ENCODE data around the gene RLN3. TPM values are rescaled to one million over a fixed set of nuclear protein-coding genes. Genes with fewer than 3 reads are reported as not detected.
A peak's percentile ranks its signal among the peaks of the same experiment; 100 is the strongest.

The RLN3 gene
- total and polyA plus RNA-seq, 9 donors, result not detected

GRCh38 chr19:14056069-14056666, 28.2 kb downstream of the RLN3 start:
- Histone ChIP-seq H3K4me3 (no peak overlapping the region), H3K27ac (no peak overlapping the region), H3K27me3 (no peaks in the 10 kb centered on the region), H3K9me3 (no peaks in the 10 kb centered on the region), H3K36me3 (no peaks in the 10 kb centered on the region), H3K4me1 (ENCODE audit: insufficient read depth) (peaks cover 4% of the 10 kb centered on the region)
- no peak for TF ChIP-seq EP300 (IDR thresholded peaks at IDR 0.05)
- no peak for TF ChIP-seq POLR2A (IDR thresholded peaks at IDR 0.05)
- TF ChIP-seq, protein P1, sequence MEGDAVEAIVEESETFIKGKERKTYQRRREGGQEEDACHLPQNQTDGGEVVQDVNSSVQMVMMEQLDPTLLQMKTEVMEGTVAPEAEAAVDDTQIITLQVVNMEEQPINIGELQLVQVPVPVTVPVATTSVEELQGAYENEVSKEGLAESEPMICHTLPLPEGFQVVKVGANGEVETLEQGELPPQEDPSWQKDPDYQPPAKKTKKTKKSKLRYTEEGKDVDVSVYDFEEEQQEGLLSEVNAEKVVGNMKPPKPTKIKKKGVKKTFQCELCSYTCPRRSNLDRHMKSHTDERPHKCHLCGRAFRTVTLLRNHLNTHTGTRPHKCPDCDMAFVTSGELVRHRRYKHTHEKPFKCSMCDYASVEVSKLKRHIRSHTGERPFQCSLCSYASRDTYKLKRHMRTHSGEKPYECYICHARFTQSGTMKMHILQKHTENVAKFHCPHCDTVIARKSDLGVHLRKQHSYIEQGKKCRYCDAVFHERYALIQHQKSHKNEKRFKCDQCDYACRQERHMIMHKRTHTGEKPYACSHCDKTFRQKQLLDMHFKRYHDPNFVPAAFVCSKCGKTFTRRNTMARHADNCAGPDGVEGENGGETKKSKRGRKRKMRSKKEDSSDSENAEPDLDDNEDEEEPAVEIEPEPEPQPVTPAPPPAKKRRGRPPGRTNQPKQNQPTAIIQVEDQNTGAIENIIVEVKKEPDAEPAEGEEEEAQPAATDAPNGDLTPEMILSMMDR (IDR thresholded peaks at IDR 0.05), result no peak
- intact Hi-C loops (cut with DNase I), result no loop called here
- WGBS, 3 donors, result 89 to 95% (median 90%) methylated on average over 10 of the region's 10 CpGs
- DNase-seq, result no peak

DNA sequence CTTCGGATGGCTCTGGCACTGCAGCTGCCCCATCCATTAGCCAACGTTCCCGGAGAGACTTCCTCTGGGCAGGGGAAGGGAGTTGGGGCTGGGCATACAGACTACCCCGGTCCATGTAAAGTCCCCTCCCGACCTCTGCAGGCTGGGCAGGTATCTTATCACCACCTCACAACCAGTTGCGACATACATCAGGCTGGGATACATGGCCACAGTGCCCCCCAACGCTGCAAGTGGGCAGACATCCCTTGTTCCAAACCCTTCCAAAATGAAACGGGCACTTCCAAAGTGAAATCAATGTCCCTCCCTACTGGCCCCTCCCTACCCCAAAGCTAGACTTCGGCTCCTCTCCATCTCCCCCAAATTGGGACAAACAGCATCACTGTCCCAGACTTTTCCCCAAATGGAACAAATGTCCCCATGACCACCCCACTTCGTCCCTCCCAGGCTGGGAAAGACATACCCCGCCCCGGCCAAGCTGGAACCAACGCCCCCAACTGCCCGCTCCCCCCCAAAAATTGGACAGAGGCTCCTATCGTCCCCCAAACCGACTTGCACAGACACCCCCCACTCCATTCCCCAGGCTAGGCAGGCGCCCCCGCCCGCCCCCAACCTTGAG, 28.9 kb downstream of the RLN3 start:
- WGBS, 3 donors, result 18 to 21% (median 20%) methylated on average over 19 of the region's 19 CpGs

DNA sequence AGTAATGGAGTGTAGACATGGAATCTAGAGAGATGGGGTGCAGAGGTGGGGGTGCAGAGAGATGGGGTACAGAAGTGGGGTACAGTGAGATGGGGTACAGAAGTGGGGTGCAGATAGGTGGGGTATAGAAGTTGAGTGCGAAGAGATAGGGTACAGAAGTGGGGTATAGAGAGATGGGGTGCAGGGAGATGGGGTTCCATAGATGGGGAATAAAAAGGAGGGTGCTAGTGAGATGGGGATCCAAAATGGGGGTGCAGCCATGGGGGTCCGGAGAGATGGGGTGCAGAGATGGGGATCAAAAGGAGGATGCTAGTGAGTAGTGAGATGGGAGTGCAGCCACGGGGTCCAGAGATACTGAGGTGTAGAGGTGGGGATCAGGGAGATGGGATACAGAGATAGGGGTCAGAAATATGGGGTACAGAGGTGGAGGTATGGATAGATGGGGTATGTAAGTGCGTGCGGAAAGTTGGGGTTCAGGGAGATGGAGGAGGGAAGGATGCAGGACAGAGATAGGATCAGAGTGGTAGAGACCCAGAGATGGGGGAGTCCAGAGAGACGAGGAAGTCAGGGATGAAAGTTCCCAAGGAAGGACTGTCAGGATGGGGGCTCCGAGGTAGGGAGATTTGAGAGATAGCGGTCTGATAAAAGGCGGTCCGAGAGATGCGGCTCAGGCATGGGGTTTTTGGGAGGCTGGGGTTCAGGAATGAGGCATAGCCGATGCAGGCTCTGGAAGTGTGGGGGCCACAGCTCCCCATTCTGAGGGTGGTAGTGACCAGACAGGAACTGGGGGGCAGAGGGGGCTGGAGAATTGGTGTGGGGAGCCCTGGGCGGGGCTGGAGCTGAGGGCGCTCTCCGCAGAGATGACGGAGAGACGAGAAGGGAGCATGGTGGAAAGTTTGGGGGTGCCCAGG, 30.5 kb downstream of the RLN3 start:
- no peak for DNase-seq
- intact Hi-C loops (cut with DNase I), result no loop called here
- Histone ChIP-seq H3K27me3 (no peaks in the 10 kb centered on the region), H3K27ac (no peak overlapping the region), H3K9me3 (no peaks in the 10 kb centered on the region), H3K36me3 (no peaks in the 10 kb centered on the region), H3K4me3 (no peak overlapping the region), H3K4me1 (ENCODE audit: insufficient read depth) (peaks cover 4% of the 10 kb centered on the region)
- TF ChIP-seq POLR2A (IDR thresholded peaks at IDR 0.05), result no peak
- TF ChIP-seq, protein P1 (IDR thresholded peaks at IDR 0.05), result no peak
- no peak for TF ChIP-seq EP300 (IDR thresholded peaks at IDR 0.05)
- WGBS, 3 donors, result 15 to 21% (median 21%) methylated on average over 17 of the region's 17 CpGs

More for the DNA sequence above, 28.9 kb downstream of the RLN3 start:
- DNase-seq, result no peak
- peaks cover 4% of the 10 kb centered on the region for H3K4me1 ChIP-seq (ENCODE audit: insufficient read depth)
- intact Hi-C loops (cut with DNase I), result no loop called here
- no peaks in the 10 kb centered on the region for H3K9me3 ChIP-seq
- TF ChIP-seq POLR2A (IDR thresholded peaks at IDR 0.05) (no peak), EP300 (IDR thresholded peaks at IDR 0.05) (no peak)
- TF ChIP-seq, protein P1 (IDR thresholded peaks at IDR 0.05), result no peak
- H3K36me3 ChIP-seq, result no peaks in the 10 kb centered on the region
- H3K27ac ChIP-seq, result no peak overlapping the region
- H3K27me3 ChIP-seq, result no peaks in the 10 kb centered on the region
- H3K4me3 ChIP-seq, result peak overlapping the region; percentile 33

GRCh38 chr19:14059093-14059480, 31.1 kb downstream of the RLN3 start:
- no peak overlapping the region for H3K4me3 ChIP-seq
- 12 to 19% (median 15%) methylated on average over 15 of the region's 15 CpGs for WGBS, 3 donors
- TF ChIP-seq, protein P1 (IDR thresholded peaks at IDR 0.05), result no peak
- TF ChIP-seq EP300 (IDR thresholded peaks at IDR 0.05) (no peak), POLR2A (IDR thresholded peaks at IDR 0.05) (no peak)
- DNase-seq, result no peak
- peaks cover 4% of the 10 kb centered on the region for H3K4me1 ChIP-seq (ENCODE audit: insufficient read depth)
- intact Hi-C loops (cut with DNase I), result no loop called here
- no peaks in the 10 kb centered on the region for H3K9me3 ChIP-seq
- no peaks in the 10 kb centered on the region for H3K36me3 ChIP-seq
- H3K27me3 ChIP-seq, result no peaks in the 10 kb centered on the region
- no peak overlapping the region for H3K27ac ChIP-seq
